GM13976 (cell line): Measurements from ENCODE around the gene CSNK1G2.

ENCODE experiments used
- DNase-seq: peaks from one replicate; pipeline ENCODE4 v3.0.0; 2012; ENCODE audit warnings: low spot score
- in situ Hi-C: fragments of 300-500 bp; cut with MboI; formaldehyde crosslinking; loops from one replicate; pipeline ENCODE4 v1.12.0; 2022; ENCODE audit warnings: low sequenced_read_pairs, mixed read lengths, inconsistent platforms; ENCODE audit not compliant: unreplicated experiment
- TF ChIP-seq, protein P1 (sequence below): IDR thresholded peaks from 2 replicates; pipeline ENCODE4 v1.5.1; 2012; ENCODE audit warnings: borderline replicate concordance, mild to moderate bottlenecking; ENCODE audit not compliant: insufficient read depth; ENCODE audit errors: extremely low read depth, missing control alignments, control extremely low read depth

Gene CSNK1G2

DNA sequence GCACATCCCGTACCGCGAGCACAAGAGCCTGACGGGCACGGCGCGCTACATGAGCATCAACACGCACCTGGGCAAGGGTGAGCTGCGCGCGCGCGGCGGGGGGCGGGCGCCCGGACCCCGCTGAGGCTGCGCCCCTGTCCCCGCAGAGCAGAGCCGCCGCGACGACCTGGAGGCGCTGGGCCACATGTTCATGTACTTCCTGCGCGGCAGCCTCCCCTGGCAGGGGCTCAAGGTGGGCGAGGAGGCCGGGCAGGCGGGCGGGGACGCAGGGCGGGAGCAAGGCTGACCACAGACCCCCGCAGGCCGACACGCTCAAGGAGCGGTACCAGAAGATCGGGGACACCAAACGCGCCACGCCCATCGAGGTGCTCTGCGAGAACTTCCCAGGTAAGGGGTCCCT, 38.0 kb downstream of the CSNK1G2 start:
- TF ChIP-seq, protein P1, sequence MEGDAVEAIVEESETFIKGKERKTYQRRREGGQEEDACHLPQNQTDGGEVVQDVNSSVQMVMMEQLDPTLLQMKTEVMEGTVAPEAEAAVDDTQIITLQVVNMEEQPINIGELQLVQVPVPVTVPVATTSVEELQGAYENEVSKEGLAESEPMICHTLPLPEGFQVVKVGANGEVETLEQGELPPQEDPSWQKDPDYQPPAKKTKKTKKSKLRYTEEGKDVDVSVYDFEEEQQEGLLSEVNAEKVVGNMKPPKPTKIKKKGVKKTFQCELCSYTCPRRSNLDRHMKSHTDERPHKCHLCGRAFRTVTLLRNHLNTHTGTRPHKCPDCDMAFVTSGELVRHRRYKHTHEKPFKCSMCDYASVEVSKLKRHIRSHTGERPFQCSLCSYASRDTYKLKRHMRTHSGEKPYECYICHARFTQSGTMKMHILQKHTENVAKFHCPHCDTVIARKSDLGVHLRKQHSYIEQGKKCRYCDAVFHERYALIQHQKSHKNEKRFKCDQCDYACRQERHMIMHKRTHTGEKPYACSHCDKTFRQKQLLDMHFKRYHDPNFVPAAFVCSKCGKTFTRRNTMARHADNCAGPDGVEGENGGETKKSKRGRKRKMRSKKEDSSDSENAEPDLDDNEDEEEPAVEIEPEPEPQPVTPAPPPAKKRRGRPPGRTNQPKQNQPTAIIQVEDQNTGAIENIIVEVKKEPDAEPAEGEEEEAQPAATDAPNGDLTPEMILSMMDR, result no peak
- in situ Hi-C loops, result no loop called here
- no peak for DNase-seq

DNA sequence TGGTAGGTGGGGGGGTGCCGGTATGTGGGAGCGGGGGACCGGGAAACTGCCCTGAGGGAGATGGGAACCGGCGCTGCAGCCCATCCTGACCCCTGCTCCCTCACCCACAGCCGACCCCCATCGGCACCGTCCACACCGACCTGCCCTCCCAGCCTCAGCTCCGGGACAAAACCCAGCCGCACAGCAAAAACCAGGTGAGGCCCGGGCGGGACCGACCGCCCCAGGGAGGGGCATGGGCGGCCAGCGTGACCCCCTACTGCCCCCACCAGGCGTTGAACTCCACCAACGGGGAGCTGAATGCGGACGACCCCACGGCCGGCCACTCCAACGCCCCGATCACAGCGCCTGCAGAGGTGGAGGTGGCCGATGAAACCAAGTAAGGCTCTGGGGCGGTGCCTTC, 38.7 kb downstream of the CSNK1G2 start:
- no peak for DNase-seq
- TF ChIP-seq, protein P1, result no peak
- in situ Hi-C loops, result no loop called here

DNA sequence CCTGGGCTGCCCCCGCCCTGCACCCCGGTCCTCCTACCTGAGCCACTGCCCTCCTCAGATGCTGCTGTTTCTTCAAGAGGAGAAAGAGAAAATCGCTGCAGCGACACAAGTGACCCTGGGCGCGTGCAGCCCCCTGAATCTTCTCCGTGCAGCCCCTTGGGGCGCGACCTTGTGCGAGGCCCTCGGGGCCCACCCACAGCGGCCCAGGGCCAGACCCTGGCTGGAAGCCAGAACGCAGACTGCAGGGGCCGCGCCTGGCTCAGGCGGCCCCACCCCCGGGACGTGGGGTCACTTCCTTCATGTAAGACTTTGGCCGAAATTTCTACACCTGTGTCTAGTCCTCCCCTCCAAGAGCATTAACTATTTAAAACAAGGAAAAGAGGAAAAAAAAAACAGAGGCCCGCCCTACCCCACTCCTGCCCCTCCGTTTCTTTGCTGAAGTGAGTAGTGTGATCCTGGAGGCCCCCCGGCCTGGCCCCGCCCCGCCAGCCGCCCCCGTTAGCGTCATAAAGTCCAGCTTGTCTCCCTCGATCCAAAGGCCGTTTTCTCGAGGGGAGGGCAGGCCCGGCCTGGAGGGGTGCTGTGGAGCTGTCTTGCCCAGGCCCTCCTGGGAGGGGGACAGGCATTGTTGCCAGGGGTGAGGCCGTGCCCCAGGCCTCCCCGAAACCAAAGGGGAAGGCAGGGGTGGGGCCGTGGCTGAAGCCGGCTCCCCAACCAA, 39.3 kb downstream of the CSNK1G2 start:
- TF ChIP-seq, protein P1, result no peak
- DNase-seq, result no peak
- in situ Hi-C loops, result no loop called here

DNA sequence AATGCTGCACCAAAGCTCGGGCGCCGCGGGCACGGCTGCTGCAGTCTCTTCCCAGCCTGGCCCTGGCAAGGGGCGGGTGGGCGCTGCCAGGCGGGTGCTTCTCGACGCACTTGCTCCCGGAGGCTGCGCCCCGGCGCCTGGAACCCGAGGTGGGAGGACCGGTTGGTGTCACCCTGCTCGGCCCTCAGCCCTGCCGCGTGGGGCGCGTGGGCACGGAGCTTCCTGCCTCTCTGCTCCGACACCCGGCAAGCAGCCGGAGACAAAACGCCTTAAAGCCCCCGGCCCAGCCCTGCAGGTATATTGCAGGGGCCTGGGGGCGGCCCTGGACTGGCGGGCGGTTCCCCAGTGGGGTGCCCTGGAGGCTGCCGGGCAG, 39.8 kb downstream of the CSNK1G2 start:
- TF ChIP-seq, protein P1, result no peak
- in situ Hi-C loops, result no loop called here

DNA sequence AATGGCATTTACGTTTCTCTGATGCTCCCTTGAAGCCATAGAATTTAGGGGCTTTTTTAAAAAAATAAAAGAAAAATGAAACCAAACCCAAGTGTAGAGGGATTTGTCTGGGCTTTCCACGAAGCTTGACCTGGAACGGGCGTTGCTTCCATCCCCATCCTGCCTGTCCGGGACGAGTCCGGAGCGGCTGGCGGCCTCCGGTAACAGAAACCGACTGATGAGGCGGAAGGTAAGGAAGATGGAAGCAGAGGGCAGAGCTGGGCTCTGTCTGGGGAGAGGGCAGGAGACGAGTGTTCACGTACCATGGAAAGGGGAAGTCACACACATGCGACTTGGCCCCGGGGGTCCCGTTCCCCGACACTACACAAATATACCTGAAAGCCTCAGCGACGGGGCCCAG, 40.3 kb downstream of the CSNK1G2 start:
- DNase-seq, result no peak
- in situ Hi-C loops, result no loop called here
- TF ChIP-seq, protein P1, result no peak

More for the DNA sequence above, 39.8 kb downstream of the CSNK1G2 start:
- DNase-seq, result no peak

DNA sequence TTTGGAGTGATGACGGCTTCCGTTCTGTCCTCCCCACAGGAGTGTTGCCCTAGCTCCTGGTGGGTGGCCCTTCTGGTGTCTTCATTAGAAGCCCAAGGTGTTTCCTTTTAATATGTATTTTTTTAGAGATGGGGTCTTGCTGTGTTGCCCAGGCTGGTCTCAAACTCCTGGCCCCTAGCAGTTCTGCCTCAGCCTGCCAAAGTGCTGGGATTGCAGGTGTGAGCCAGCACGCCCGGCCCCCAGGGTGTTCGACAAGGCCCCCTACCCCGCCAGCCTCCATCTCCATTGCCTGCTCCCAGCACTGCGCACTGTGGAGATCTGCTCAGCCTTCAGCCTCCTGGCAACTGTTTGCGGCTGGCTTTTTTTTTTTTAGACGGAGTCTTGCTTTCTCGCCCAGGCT, 43.4 kb downstream of the CSNK1G2 start:
- no peak for DNase-seq
- TF ChIP-seq, protein P1, result no peak
- in situ Hi-C loops, result no loop called here
